Fibroblast of the conjunctiva (primary cell): ENCODE measurements around the gene MGAT1.
"Not testable (repeated sequence)": the region's sequence is repeated elsewhere in the genome, so short reads cannot be mapped to it uniquely, and the experiment has no call there.

Experiments
- DNase-seq: peaks from one replicate; pipeline ENCODE4 v3.0.0-alpha.2; 2010; ENCODE audit warnings: low read depth

Gene MGAT1

GRCh38 chr5:180802325-180803180 is at the start of gene MGAT1:
Gene MGAT1 (minus strand): TSS chr5:180802806. CDS start chr5:180792971, 9,835 bp downstream.
- DNase-seq, result peak; percentile 62

- no peak for DNase-seq
Measured at GRCh38 chr5:180850434-180851078, 48.0 kb upstream of the MGAT1 start.

GRCh38 chr5:180849827-180850226 is 47.2 kb upstream of the MGAT1 start:
- DNase-seq, result no peak

- DNase-seq, result no peak
Measured at GRCh38 chr5:180848878-180849277, 46.3 kb upstream of the MGAT1 start.

- no peak for DNase-seq
Measured at GRCh38 chr5:180848265-180848664, 45.7 kb upstream of the MGAT1 start.

GRCh38 chr5:180847026-180847425 is 44.4 kb upstream of the MGAT1 start:
- DNase-seq, result no peak

GRCh38 chr5:180844858-180845257 is 42.3 kb upstream of the MGAT1 start:
- DNase-seq, result no peak

GRCh38 chr5:180844432-180844831 is 41.8 kb upstream of the MGAT1 start:
- DNase-seq, result no peak

- DNase-seq, result no peak
Measured at GRCh38 chr5:180839935-180840334, 37.3 kb upstream of the MGAT1 start.

- DNase-seq, result no peak
Measured at GRCh38 chr5:180839227-180839626, 36.6 kb upstream of the MGAT1 start.

GRCh38 chr5:180837478-180837877 is 34.9 kb upstream of the MGAT1 start:
- no peak for DNase-seq

GRCh38 chr5:180832638-180833068 is 30.0 kb upstream of the MGAT1 start:
- no peak for DNase-seq

- DNase-seq, result peak; percentile 57
Measured at GRCh38 chr5:180831139-180832093, 28.8 kb upstream of the MGAT1 start.

GRCh38 chr5:180830253-180831138 is 27.9 kb upstream of the MGAT1 start:
- no peak for DNase-seq

- no peak for DNase-seq
Measured at GRCh38 chr5:180829726-180830125, 27.1 kb upstream of the MGAT1 start.

- not testable (repeated sequence) for DNase-seq
Measured at GRCh38 chr5:180828756-180829531, 26.3 kb upstream of the MGAT1 start.

- DNase-seq, result not testable (repeated sequence)
Measured at GRCh38 chr5:180827374-180827773, 24.8 kb upstream of the MGAT1 start.

GRCh38 chr5:180825768-180826525 is 23.3 kb upstream of the MGAT1 start:
- DNase-seq, result no peak

- DNase-seq, result no peak
Measured at GRCh38 chr5:180824630-180825476, 22.2 kb upstream of the MGAT1 start.
